ENCODE measurements around the gene LBP. TPM values are rescaled to one million over a fixed set of nuclear protein-coding genes. Genes with fewer than 3 reads are reported as not detected.
"Not testable (repeated sequence)": the region's sequence is repeated elsewhere in the genome, so short reads cannot be mapped to it uniquely, and the experiment has no call there.

LBP gene
- total and polyA plus RNA-seq, 2 donors (not counting 1 experiment from before 2014, with no cell fraction given), result not detected

DNA sequence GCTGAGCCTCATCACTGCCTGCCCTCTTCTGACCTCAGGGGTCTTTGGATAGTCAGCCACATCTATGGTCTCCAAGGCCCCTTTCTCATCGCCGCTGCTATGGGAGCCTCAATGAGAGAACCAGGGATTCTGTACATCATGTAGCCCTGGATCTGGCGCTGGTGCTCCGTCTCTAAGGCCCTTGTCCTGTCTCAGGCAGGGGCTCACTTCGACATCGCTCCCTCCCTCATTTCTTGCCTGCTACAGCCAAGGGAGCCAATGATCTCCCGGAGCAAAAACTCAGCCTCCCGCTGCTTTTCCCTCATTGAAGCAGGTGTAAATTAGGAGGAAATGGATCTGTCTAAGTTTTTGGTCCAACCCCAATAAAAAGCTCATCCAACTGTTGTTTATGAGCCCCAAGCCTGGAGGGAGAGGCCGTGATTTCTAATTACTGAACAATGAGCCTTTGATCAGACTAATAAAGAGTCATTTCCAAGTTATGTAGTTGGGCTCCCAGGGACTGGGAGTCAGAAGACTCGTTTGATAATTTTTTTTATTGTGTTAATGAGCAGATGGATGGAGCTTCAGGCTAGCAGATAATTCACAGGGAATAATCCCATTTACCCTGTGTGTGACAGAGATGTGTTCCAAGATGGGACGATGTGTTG, 30.9 kb downstream of the LBP start:
- Histone ChIP-seq H4K20me1 (ENCODE audit: control insufficient read depth, insufficient read depth, low read length, poor library complexity, severe bottlenecking) (no peaks in the 10 kb centered on the region), H3K9ac (ENCODE audit: low read length) (no peak overlapping the region), H2AFZ (ENCODE audit: insufficient read depth, low read depth, low read length, poor library complexity, severe bottlenecking) (no peak overlapping the region), H3K79me2 (ENCODE audit: control insufficient read depth, insufficient read depth, low read length) (no peaks in the 10 kb centered on the region), H3K4me1 (ENCODE audit: control insufficient read depth in 2 of 2, insufficient read depth in 2 of 2, low read length in 2 of 2) (no peaks in the 10 kb centered on the region), H3K27ac (ENCODE audit: low read length in 2 of 2) (no peak overlapping the region), H3K27me3 (replicated peaks in 1 of 4; ENCODE audit: control extremely low read depth in 1 of 4, control insufficient read depth in 3 of 4, insufficient read depth in 4 of 4, low read length in 3 of 4) (peaks cover 0 to 6% (median 3%) of the 10 kb centered on the region in 4 experiments), H3K9me3 (ENCODE audit: control extremely low read depth in 1 of 3, control insufficient read depth in 2 of 3, insufficient read depth in 1 of 3, low read length in 2 of 3) (no peaks in the 10 kb centered on the region), H3K4me3 (ENCODE audit: control extremely low read depth in 1 of 5, extremely low read depth in 1 of 5, insufficient read depth in 1 of 5, low read depth in 2 of 5, low read length in 4 of 5) (no peak overlapping the region), H3K36me3 (replicated peaks in 1 of 2; ENCODE audit: control extremely low read depth in 1 of 2, control insufficient read depth in 1 of 2, extremely low read depth in 1 of 2, insufficient read depth in 2 of 2, low read length in 1 of 2) (no peaks in the 10 kb centered on the region), H3K4me2 (replicated peaks; ENCODE audit: low read depth, low read length, poor library complexity, severe bottlenecking) (no peak overlapping the region)
- intact Hi-C loops (cut with micrococcal nuclease), result no loop called here
- ATAC-seq (ENCODE audit: low read depth) (no peak), DNase-seq (no peak)
- no peaks in the 10 kb centered on the region for H3K9me3 Mint-ChIP-seq (ENCODE audit: insufficient read depth)
- TF ChIP-seq, protein P1, sequence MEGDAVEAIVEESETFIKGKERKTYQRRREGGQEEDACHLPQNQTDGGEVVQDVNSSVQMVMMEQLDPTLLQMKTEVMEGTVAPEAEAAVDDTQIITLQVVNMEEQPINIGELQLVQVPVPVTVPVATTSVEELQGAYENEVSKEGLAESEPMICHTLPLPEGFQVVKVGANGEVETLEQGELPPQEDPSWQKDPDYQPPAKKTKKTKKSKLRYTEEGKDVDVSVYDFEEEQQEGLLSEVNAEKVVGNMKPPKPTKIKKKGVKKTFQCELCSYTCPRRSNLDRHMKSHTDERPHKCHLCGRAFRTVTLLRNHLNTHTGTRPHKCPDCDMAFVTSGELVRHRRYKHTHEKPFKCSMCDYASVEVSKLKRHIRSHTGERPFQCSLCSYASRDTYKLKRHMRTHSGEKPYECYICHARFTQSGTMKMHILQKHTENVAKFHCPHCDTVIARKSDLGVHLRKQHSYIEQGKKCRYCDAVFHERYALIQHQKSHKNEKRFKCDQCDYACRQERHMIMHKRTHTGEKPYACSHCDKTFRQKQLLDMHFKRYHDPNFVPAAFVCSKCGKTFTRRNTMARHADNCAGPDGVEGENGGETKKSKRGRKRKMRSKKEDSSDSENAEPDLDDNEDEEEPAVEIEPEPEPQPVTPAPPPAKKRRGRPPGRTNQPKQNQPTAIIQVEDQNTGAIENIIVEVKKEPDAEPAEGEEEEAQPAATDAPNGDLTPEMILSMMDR (IDR thresholded peaks at IDR 0.05), result no peak
- TF ChIP-seq EZH2 (IDR thresholded peaks at IDR 0.05; ENCODE audit: borderline replicate concordance, insufficient read depth, low read depth, low read length, poor library complexity, severe bottlenecking), result no peak
- H3K27ac Mint-ChIP-seq, result no peak overlapping the region
- no peak overlapping the region for H3K4me3 Mint-ChIP-seq
- ChIA-PET POLR2A (no interaction called here), CTCF (no interaction called here)
- 91% methylated on average over 5 of the region's 11 CpGs for WGBS (ENCODE audit: insufficient coverage)
- H3K4me1 Mint-ChIP-seq, result no peaks in the 10 kb centered on the region
- H3K27me3 Mint-ChIP-seq, result peaks cover 20% of the 10 kb centered on the region

DNA sequence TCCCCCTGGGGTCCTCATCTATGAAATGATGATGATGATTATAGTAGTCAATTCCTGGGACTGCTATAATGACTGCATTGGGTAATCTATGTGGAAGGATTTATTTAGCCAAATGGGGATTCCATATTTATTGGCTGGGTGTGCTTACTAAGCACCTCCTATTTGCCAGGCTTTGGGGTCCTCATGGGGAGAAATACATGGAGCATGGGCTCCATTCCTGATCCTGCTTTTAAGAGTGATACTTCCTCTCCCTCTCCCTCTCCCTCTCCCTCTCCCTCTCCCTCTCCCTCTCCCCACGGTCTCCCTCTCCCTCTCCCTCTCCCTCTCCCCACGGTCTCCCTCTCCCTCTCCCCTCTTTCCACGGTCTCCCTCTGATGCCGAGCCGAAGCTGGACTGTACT, 31.6 kb downstream of the LBP start:
- DNase-seq; H3K4me1 ChIP-seq (ENCODE audit: control insufficient read depth in 2 of 2, insufficient read depth in 2 of 2, low read length in 2 of 2); H3K9me3 ChIP-seq (ENCODE audit: control extremely low read depth in 1 of 3, control insufficient read depth in 2 of 3, insufficient read depth in 1 of 3, low read length in 2 of 3); H3K79me2 ChIP-seq (ENCODE audit: control insufficient read depth, insufficient read depth, low read length); H3K27me3 ChIP-seq (replicated peaks in 1 of 4; ENCODE audit: control extremely low read depth in 1 of 4, control insufficient read depth in 3 of 4, insufficient read depth in 4 of 4, low read length in 3 of 4); intact Hi-C loops (cut with micrococcal nuclease); H3K27ac ChIP-seq (ENCODE audit: low read length in 2 of 2); CTCF ChIA-PET; H3K4me1 Mint-ChIP-seq; H3K9me3 Mint-ChIP-seq (ENCODE audit: insufficient read depth); H3K4me2 ChIP-seq (replicated peaks; ENCODE audit: low read depth, low read length, poor library complexity, severe bottlenecking); H3K36me3 ChIP-seq (replicated peaks in 1 of 2; ENCODE audit: control extremely low read depth in 1 of 2, control insufficient read depth in 1 of 2, extremely low read depth in 1 of 2, insufficient read depth in 2 of 2, low read length in 1 of 2); H3K4me3 Mint-ChIP-seq; POLR2A ChIA-PET; H3K27ac Mint-ChIP-seq; H3K9ac ChIP-seq (ENCODE audit: low read length); H2AFZ ChIP-seq (ENCODE audit: insufficient read depth, low read depth, low read length, poor library complexity, severe bottlenecking); H4K20me1 ChIP-seq (ENCODE audit: control insufficient read depth, insufficient read depth, low read length, poor library complexity, severe bottlenecking); ATAC-seq (ENCODE audit: low read depth); H3K4me3 ChIP-seq (ENCODE audit: control extremely low read depth in 1 of 5, extremely low read depth in 1 of 5, insufficient read depth in 1 of 5, low read depth in 2 of 5, low read length in 4 of 5): not testable (repeated sequence)
- H3K27me3 Mint-ChIP-seq, result peaks cover 16% of the 10 kb centered on the region
- no CpG with 5 or more reads among the region's 5 CpGs for WGBS (ENCODE audit: insufficient coverage)

Measured in B cell (primary cell).